Breast epithelium (tissue), 3 donors: ENCODE data around the gene TRIP12.

ENCODE experiments used
- POLR2A ChIP-seq: fragments of 450-650 bp; IDR thresholded peaks from one replicate; pipeline ENCODE4 v1.6.1; 2016; ENCODE audit warnings: antibody characterized with exemption, mild to moderate bottlenecking, moderate library complexity
- POLR2AphosphoS5 ChIP-seq, 3 donors: sonication (generic); formaldehyde crosslinking; IDR thresholded peaks; one replicate each; pipeline ENCODE4 v1.6.1; 2017; ENCODE audit warnings: antibody characterized with exemption in 3 of 3

GRCh38 chr2:229858351-229858750 lies 63.5 kb downstream of the TRIP12 start:
- TF ChIP-seq POLR2AphosphoS5 (IDR thresholded peaks at IDR 0.05) (no peak), POLR2A (no peak)
